NCI-H2196 treated with DMSO at 0.1 percent for 48 hours (cell line): ENCODE results near the gene SYPL1.

ENCODE experiments used
- DNase-seq: peaks from one replicate; lab custom pipeline; 2025; ENCODE audit not compliant: unreplicated experiment; lab: John Stamatoyannopoulos, UW

Gene SYPL1

GRCh38 chr7:106122713-106123112 lies 10.6 kb upstream of the SYPL1 start:
- DNase-seq = no peak

GRCh38 chr7:106121189-106121810 lies 9.2 kb upstream of the SYPL1 start:
- no peak for DNase-seq

GRCh38 chr7:106120500-106120899 lies 8.4 kb upstream of the SYPL1 start:
- no peak for DNase-seq

GRCh38 chr7:106119719-106120118 lies 7.6 kb upstream of the SYPL1 start:
- DNase-seq = no peak

GRCh38 chr7:106117786-106118544 lies 5.9 kb upstream of the SYPL1 start:
- no peak for DNase-seq

GRCh38 chr7:106116161-106116704 lies 4.1 kb upstream of the SYPL1 start:
- no peak for DNase-seq

GRCh38 chr7:106114716-106115383 lies 2.7 kb upstream of the SYPL1 start:
- no peak for DNase-seq

GRCh38 chr7:106112972-106113421 lies 885 bp upstream of the SYPL1 start:
- DNase-seq = no peak

GRCh38 chr7:106111655-106112117 lies 426 bp downstream of the SYPL1 start:
- DNase-seq = no peak

- DNase-seq = peak; percentile 11
Measured at GRCh38 chr7:106110885-106111654, 1.0 kb downstream of the SYPL1 start.

- DNase-seq = no peak
Measured at GRCh38 chr7:106110238-106110560, 1.9 kb downstream of the SYPL1 start.

GRCh38 chr7:106109521-106110237 lies 2.4 kb downstream of the SYPL1 start:
- DNase-seq = no peak

- DNase-seq = no peak
Measured at GRCh38 chr7:106108991-106109390, 3.1 kb downstream of the SYPL1 start.

- no peak for DNase-seq
Measured at GRCh38 chr7:106104721-106105260, 7.3 kb downstream of the SYPL1 start.

GRCh38 chr7:106102387-106102966 lies 9.6 kb downstream of the SYPL1 start:
- no peak for DNase-seq

- no peak for DNase-seq
Measured at GRCh38 chr7:106101726-106102125, 10.4 kb downstream of the SYPL1 start.

- DNase-seq = no peak
Measured at GRCh38 chr7:106100863-106101629, 11.1 kb downstream of the SYPL1 start.

- no peak for DNase-seq
Measured at GRCh38 chr7:106099539-106099938, 12.6 kb downstream of the SYPL1 start.

GRCh38 chr7:106098889-106099288 lies 13.2 kb downstream of the SYPL1 start:
- no peak for DNase-seq
